GM18519 (cell line): ENCODE measurements around the gene C19orf47.
"Not testable (repeated sequence)": the region's sequence is repeated elsewhere in the genome, so short reads cannot be mapped to it uniquely, and the experiment has no call there.

Experiments
- ATAC-seq: cut with Tn5 transposase; IDR thresholded peaks from one replicate; pipeline ENCODE4 v1.9.1; 2021; ENCODE audit warnings: mild to moderate bottlenecking, moderate library complexity; ENCODE audit not compliant: unreplicated experiment, low FRiP score

Gene C19orf47

DNA sequence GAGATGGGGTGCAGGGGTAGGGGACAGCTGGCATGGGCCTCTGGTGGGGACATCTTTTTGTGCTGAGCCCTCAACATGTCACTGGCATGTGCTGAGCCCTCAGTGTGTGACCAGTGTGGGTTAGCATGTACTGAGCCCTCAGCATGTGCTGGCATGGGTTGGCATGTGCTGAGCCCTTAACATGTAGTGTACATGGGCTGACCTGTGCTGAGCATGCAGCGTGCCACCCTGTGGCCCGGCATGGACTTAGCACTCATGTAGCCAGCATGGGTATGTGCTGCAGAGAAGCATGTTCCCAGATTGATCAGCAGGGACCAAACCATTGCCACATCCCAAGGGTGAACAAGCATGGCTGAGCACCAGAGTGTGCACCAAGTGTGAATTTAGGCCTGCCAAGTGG is 30.3 kb upstream of the C19orf47 start:
- ATAC-seq: no peak

DNA sequence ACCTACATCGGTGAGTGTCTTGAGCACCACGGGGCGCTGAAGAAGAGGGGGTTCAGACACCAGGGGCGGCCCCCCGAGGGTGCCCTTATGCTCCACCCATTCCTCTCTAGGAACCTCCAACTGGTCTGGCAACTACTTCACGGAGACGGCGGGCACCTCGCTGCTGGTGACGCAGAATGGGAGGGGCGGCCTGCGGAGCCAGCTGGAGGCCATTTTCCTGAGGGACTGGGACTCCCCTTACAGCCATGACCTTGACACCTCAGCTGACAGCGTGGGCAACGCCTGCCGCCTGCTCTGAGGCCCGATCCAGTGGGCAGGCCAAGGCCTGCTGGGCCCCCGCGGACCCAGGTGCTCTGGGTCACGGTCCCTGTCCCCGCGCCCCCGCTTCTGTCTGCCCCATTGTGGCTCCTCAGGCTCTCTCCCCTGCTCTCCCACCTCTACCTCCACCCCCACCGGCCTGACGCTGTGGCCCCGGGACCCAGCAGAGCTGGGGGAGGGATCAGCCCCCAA is 29.7 kb upstream of the C19orf47 start:
- no peak for ATAC-seq

GRCh38 chr19:40376286-40376862 is 28.2 kb upstream of the C19orf47 start:
- ATAC-seq: no peak

GRCh38 chr19:40374084-40374483 is 25.9 kb upstream of the C19orf47 start:
- ATAC-seq: no peak

- no peak for ATAC-seq
Measured at GRCh38 chr19:40371802-40372122, 23.6 kb upstream of the C19orf47 start.

DNA sequence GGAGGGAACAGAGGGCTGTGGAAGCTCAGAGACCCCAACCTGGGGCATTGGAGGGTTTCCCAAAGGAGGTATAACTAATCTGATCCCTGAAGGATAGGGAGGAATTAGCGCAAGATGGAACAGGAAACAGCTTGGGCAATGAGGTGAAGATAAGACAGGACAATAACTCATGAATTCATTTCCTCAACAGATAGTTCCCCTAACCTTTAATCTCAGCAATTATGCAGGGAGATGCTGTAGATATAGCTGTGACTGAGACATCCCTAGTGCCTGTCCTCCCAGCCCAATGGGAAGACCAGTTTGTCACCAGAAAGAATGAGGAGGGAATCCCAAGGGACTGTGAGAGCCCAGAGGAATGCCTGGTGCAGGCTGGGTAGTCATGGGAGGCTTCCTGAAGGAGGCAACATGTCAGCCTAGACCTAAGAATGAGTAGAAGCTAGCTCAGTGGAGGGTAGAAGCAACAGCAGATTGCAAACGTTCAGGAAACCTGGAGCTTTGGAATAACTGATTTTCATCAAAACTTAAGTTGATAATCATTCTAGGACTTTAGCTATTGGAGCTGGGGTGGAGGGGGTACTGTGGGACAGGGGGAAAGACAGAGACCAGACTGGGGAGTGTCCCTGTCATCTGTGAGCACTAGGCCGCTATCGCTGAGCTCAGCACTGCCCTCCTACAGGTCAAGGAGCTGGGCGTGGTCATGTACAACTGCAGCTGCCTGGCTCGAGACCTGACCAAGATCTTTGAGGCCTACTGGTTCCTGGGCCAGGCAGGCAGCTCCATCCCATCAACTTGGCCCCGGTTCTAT is 23.0 kb upstream of the C19orf47 start:
- ATAC-seq: no peak

- not testable (repeated sequence) for ATAC-seq
Measured at GRCh38 chr19:40370253-40370652, 22.1 kb upstream of the C19orf47 start.

- no peak for ATAC-seq
Measured at GRCh38 chr19:40369797-40370196, 21.6 kb upstream of the C19orf47 start.

DNA sequence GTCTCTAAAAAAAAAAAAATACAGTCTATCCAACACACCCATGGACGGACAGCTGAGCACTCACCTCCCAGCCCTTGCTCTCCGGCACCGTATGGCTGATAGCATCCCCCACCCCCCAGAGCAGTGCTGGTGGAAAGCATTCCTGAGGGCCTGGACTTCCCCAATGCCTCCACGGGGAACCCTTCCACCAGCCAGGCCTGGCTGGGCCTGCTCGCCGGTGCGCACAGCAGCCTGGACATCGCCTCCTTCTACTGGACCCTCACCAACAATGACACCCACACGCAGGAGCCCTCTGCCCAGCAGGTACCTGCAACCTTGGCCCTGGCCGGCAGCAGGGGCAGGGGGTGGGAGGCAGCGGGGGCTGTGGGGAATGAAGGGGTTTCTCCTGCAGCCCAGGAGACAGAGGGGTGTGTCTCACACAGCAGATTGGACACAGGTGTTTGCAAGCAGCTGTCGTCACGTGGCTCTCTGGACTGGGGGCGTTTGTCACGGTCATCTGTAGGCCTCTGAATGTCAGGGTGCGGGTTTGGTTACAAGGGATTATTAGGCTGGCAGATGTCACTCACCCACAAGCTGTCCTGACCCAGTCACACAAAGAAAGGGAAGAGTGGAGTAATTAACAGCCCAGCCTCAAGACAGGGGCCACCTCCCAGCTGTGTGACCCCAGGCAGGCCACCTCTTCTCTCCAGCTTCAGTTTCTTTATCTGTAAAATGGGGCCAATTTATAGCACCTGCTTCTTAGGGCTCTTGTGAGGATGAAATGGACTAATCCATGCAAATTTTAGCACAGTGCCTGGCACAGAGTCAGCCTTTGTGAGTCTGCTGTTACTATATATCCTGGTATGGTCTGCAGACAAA is 19.6 kb upstream of the C19orf47 start:
- ATAC-seq: no peak

GRCh38 chr19:40366697-40367561 is 18.7 kb upstream of the C19orf47 start:
- no peak for ATAC-seq

DNA sequence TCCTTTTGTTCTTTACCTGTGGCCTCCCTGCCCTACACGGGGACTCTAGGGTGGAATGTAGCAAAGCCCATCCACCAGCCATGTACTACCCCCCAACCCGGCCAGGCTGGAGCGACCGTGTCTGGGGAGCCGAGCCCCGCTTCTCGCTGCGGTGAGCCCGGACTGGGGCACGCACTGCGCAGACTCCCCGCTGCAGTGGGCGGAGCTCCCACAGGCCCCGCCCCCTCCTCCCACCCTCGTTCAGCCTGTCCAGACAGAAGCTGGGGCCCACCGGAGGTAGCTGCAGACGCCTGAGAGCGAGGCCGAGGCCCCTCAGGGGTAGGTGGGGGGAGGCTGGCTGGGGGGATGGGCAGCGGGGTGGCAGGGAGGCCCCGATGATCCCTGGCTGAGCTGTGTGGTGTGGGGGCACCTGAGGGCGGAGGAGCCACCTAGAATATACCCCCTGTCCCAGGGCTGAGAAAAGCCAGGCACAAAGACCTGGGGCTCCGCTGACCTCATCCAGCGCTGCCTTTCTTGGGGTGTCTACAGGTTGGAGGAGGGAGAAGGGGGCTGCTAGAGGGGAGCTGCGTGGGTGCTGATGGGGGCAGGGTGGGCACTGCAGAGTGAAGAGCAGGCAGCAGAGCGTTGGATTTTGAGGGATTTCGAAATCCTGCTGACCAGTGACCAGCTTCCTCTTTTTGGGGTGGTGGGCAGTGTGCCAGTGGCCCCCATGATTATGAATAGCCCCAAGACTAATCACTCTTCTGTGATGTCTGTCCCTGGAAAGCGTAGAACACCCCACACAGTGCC is 17.6 kb upstream of the C19orf47 start:
- ATAC-seq: no peak

GRCh38 chr19:40365010-40365409 is 16.8 kb upstream of the C19orf47 start:
- ATAC-seq: no peak

- ATAC-seq: no peak
Measured at GRCh38 chr19:40363069-40363468, 14.9 kb upstream of the C19orf47 start.

- no peak for ATAC-seq
Measured at GRCh38 chr19:40362160-40362559, 14.0 kb upstream of the C19orf47 start.

- no peak for ATAC-seq
Measured at GRCh38 chr19:40360708-40361241, 12.6 kb upstream of the C19orf47 start.

GRCh38 chr19:40360020-40360707 is 12.0 kb upstream of the C19orf47 start:
- ATAC-seq: no peak

- no peak for ATAC-seq
Measured at GRCh38 chr19:40358773-40359172, 10.6 kb upstream of the C19orf47 start.

- no peak for ATAC-seq
Measured at GRCh38 chr19:40357640-40358039, 9.4 kb upstream of the C19orf47 start.
